ENCODE data around the gene FAM200C. TPM values are rescaled to one million over a fixed set of nuclear protein-coding genes. Genes with fewer than 3 reads are reported as not detected.

The FAM200C gene
- total and polyA plus RNA-seq, 10 of the 15 experiments (the other 5 are each of a cell fraction or from before 2014, with no cell fraction given) = 1.0 to 5.4 (median 2.2) TPM

DNA sequence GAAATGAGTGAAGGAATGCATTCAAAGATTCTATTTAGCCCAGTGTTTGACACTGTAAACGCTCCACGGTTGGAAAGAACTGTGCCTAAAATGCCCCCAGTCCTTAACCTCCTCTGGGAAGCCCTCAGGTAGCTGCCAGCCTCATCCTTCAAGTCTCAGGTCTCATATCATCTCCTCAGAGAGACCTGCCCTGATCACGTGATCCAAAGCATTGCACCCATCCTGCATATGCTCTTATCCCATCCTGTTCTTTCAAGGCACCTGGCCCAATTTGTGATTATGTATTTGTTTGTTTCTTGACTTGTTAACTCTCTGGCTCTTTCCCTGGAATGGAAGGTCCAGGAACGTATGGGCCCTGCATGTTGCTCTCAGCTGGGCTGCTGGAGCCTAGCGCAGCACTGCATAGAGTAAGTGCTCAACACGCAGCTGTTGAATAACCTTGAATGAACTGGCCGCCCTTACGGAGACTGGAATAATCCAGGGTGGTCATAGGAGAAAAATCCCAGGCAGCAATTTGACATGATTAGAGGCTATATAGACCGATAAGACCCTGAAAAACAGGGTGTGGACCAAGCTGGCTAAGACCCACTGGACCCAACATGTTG is 38.1 kb downstream of the FAM200C start:
- CTCF ChIA-PET = no interaction called here
- no peaks in the 10 kb centered on the region for H3K79me2 ChIP-seq (ENCODE audit: control insufficient read depth, insufficient read depth, low read length)
- no peak overlapping the region for H3K27ac ChIP-seq (ENCODE audit: control insufficient read depth, insufficient read depth)
- POLR2A ChIA-PET = no interaction called here
- H3K9ac ChIP-seq (ENCODE audit: control insufficient read depth, insufficient read depth, low read length) = no peak overlapping the region
- H3K4me1 ChIP-seq (ENCODE audit: control insufficient read depth, insufficient read depth, low read length) = no peaks in the 10 kb centered on the region
- H3K4me2 ChIP-seq (ENCODE audit: control insufficient read depth, insufficient read depth) = no peak overlapping the region
- in situ Hi-C loops (cut with MboI) = no loop called here
- BruUV-seq (replicated peaks) = no TSS peak
- RAD21 ChIA-PET (ENCODE audit: unreplicated experiment) = no interaction called here
- H3K9me3 ChIP-seq (replicated peaks; ENCODE audit: control insufficient read depth, insufficient read depth, low read length) = no peaks in the 10 kb centered on the region
- no peak for DNase-seq (ENCODE audit: low read depth, low spot score)
- H4K20me1 ChIP-seq (ENCODE audit: control insufficient read depth, insufficient read depth) = no peaks in the 10 kb centered on the region
- intact Hi-C loops (cut with micrococcal nuclease; ENCODE audit: unreplicated experiment) = no loop called here
- SMC1A ChIA-PET (ENCODE audit: uncharacterized antibody, unreplicated experiment) = no interaction called here
- no peak for ATAC-seq
- H3K27me3 ChIP-seq (replicated peaks in 1 of 2; ENCODE audit: control insufficient read depth in 2 of 2, insufficient read depth in 2 of 2, low read length in 1 of 2) = peaks cover 0 to 3% of the 10 kb centered on the region in 2 experiments; a peak in 1 of 4 replicates
- no peak for FAIRE-seq
- no peak overlapping the region for H3K4me3 ChIP-seq
- TF ChIP-seq HDAC2 (IDR thresholded peaks at IDR 0.05) (no peak), NR2F1 (conservative IDR thresholded peaks at IDR 0.05) (no peak), BRCA1 (IDR thresholded peaks at IDR 0.05; ENCODE audit: low read depth, low read length) (no peak), ZNF622 (IDR thresholded peaks at IDR 0.05) (no peak), CEBPB (IDR thresholded peaks at IDR 0.05; ENCODE audit: borderline replicate concordance in 1 of 2, low read depth in 2 of 2, low read length in 2 of 2) (no peak), POU2F2 (IDR thresholded peaks at IDR 0.05; ENCODE audit: borderline replicate concordance, low read depth, low read length) (no peak), YBX1 (IDR thresholded peaks at IDR 0.05) (no peak), SREBF1 (IDR thresholded peaks at IDR 0.05; ENCODE audit: low read length) (no peak), IRF5 (IDR thresholded peaks at IDR 0.05; ENCODE audit: borderline replicate concordance) (no peak), TARDBP (IDR thresholded peaks at IDR 0.05; ENCODE audit: borderline replicate concordance) (no peak), TCF3 (IDR thresholded peaks at IDR 0.05; ENCODE audit: borderline replicate concordance, insufficient read depth, low read depth, low read length) (no peak), CHD2 (IDR thresholded peaks at IDR 0.05; ENCODE audit: borderline replicate concordance, low read depth, low read length) (no peak), POLR2AphosphoS5 (IDR thresholded peaks at IDR 0.05; ENCODE audit: low read length) (no peak), JUNB (IDR thresholded peaks at IDR 0.05) (no peak), PML (IDR thresholded peaks at IDR 0.05; ENCODE audit: low read length) (no peak), EZH2 (IDR thresholded peaks at IDR 0.05; ENCODE audit: borderline replicate concordance, control insufficient read depth, low read depth, low read length) (no peak)
- TF ChIP-seq, protein P1, sequence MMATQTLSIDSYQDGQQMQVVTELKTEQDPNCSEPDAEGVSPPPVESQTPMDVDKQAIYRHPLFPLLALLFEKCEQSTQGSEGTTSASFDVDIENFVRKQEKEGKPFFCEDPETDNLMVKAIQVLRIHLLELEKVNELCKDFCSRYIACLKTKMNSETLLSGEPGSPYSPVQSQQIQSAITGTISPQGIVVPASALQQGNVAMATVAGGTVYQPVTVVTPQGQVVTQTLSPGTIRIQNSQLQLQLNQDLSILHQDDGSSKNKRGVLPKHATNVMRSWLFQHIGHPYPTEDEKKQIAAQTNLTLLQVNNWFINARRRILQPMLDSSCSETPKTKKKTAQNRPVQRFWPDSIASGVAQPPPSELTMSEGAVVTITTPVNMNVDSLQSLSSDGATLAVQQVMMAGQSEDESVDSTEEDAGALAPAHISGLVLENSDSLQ (IDR thresholded peaks at IDR 0.05) = no peak
- H3K36me3 ChIP-seq (ENCODE audit: control insufficient read depth in 2 of 2, insufficient read depth in 2 of 2, low read length in 1 of 2) = no peaks in the 10 kb centered on the region
- 27% methylated on average over 9 of the region's 9 CpGs for WGBS (ENCODE audit: insufficient coverage, insufficient replicate concordance, low lambda C conversion rate, missing lambda C conversion rate)
- H2AFZ ChIP-seq (ENCODE audit: control insufficient read depth, low read depth, low read length) = no peak overlapping the region
